Mammary epithelial cell (primary cell): ENCODE measurements around the gene BAG3.

Source experiments
- CTCF ChIP-seq, 2 donors: IDR thresholded peaks in 1 of 2; conservative IDR thresholded peaks in 1 of 2; 2 replicates each; pipeline ENCODE4 v1.5.1; 2011 to 2012; ENCODE audit warnings: inconsistent platforms in 2 of 2, low read length in 2 of 2, mild to moderate bottlenecking in 2 of 2, control low read depth in 1 of 2, low read depth in 1 of 2; ENCODE audit not compliant: insufficient read depth in 1 of 2; ENCODE audit errors: extremely low read depth in 1 of 2
- EZH2 ChIP-seq: IDR thresholded peaks from 2 replicates; pipeline ENCODE4 v1.6.1; 2012; ENCODE audit warnings: low read length, inconsistent platforms, borderline replicate concordance

GRCh38 chr10:119656760-119657159, 5.6 kb downstream of the BAG3 start:
- TF ChIP-seq CTCF (conservative IDR thresholded peaks at IDR 0.05 in 1 of 2, IDR thresholded peaks at IDR 0.05 in 1 of 2; ENCODE audit: extremely low read depth in 1 of 2, insufficient read depth in 1 of 2, low read depth in 1 of 2, low read length in 2 of 2) (no peak), EZH2 (no peak)
